GM18870 (cell line): ENCODE measurements around the gene STK38.

Experiments used
- ATAC-seq: cut with Tn5 transposase; IDR thresholded peaks from one replicate; pipeline ENCODE4 v1.9.1; 2021; ENCODE audit warnings: moderate library complexity; ENCODE audit not compliant: unreplicated experiment

The STK38 gene

GRCh38 chr6:36566418-36566905, 19.2 kb upstream of the STK38 start:
- ATAC-seq = no peak

GRCh38 chr6:36563928-36564284, 16.6 kb upstream of the STK38 start:
- ATAC-seq = no peak

- no peak for ATAC-seq
Observed at GRCh38 chr6:36563237-36563927, 16.1 kb upstream of the STK38 start.

GRCh38 chr6:36560822-36561221, 13.5 kb upstream of the STK38 start:
- ATAC-seq = no peak

GRCh38 chr6:36559011-36559793, 11.9 kb upstream of the STK38 start:
- no peak for ATAC-seq

GRCh38 chr6:36556281-36556680, 9.0 kb upstream of the STK38 start:
- no peak for ATAC-seq

- ATAC-seq = no peak
Observed at GRCh38 chr6:36555750-36556252, 8.5 kb upstream of the STK38 start.

- no peak for ATAC-seq
Observed at GRCh38 chr6:36550473-36551000, 3.3 kb upstream of the STK38 start.

GRCh38 chr6:36548401-36548743, 1.1 kb upstream of the STK38 start:
- no peak for ATAC-seq

- ATAC-seq = no peak
Observed at GRCh38 chr6:36547646-36548400, 544 bp upstream of the STK38 start.

GRCh38 chr6:36546308-36546919, 865 bp downstream of the STK38 start:
- ATAC-seq = no peak

GRCh38 chr6:36545767-36546307, 1.4 kb downstream of the STK38 start:
- ATAC-seq = no peak

- no peak for ATAC-seq
Observed at GRCh38 chr6:36544228-36544627, 3.1 kb downstream of the STK38 start.

GRCh38 chr6:36542041-36542440, 5.2 kb downstream of the STK38 start:
- no peak for ATAC-seq

- no peak for ATAC-seq
Observed at GRCh38 chr6:36539814-36540568, 7.3 kb downstream of the STK38 start.

GRCh38 chr6:36536873-36537547, 10.3 kb downstream of the STK38 start:
- no peak for ATAC-seq

- ATAC-seq = no peak
Observed at GRCh38 chr6:36533321-36533720, 14.0 kb downstream of the STK38 start.

GRCh38 chr6:36526066-36526465, 21.2 kb downstream of the STK38 start:
- no peak for ATAC-seq

GRCh38 chr6:36525346-36525745, 21.9 kb downstream of the STK38 start:
- no peak for ATAC-seq
